SK-N-SH (cell line): ENCODE data around the gene EGFLAM. TPM values are rescaled to one million over a fixed set of nuclear protein-coding genes. Genes with fewer than 3 reads are reported as not detected.

Experiments
- CTCF ChIA-PET: fragments of 300-600, 350-600 bp; formaldehyde crosslinking; extraction: SDS; loops from one replicate; lab custom pipeline; 2021; lab: Yijun Ruan, JAX
- POLR2A ChIA-PET: fragments of 350-600 bp; sonication (Branson Sonifier 250); formaldehyde crosslinking; extraction: SDS; loops from one replicate; lab custom pipeline; 2020; ENCODE audit warnings: antibody characterized with exemption, inconsistent platforms; lab: Yijun Ruan, JAX
- DNase-seq: peaks from one replicate; pipeline ENCODE4 v3.0.0; 2012
- H2AFZ ChIP-seq: fragments of 200-600 bp; sonication (generic); 2 replicates; pipeline ENCODE4 v1.8.1; 2016; ENCODE audit warnings: antibody characterized with exemption, mild to moderate bottlenecking, low read depth
- H3F3A ChIP-seq: fragments of 200-600 bp; sonication (generic); replicated peaks from 2 replicates; pipeline ENCODE3; 2016; ENCODE audit warnings: antibody characterized with exemption, mild to moderate bottlenecking; ENCODE audit not compliant: insufficient read depth
- H3K27ac ChIP-seq, 2 experiments: fragments of 200-500 bp in 1 of 2; fragments of 200-600 bp in 1 of 2; sonication (Bioruptor generic) in 1 of 2; sonication (generic), shearing (Covaris generic) in 1 of 2; 2 replicates each; pipeline versions ENCODE4 v1.5.1 to v1.6.1; 2014 to 2016; ENCODE audit warnings: low read depth in 2 of 2, inconsistent platforms in 1 of 2, low read length in 1 of 2, mild to moderate bottlenecking in 1 of 2, mixed read lengths in 1 of 2
- H3K27me3 ChIP-seq: fragments of 200-600 bp; sonication (generic), shearing (Covaris generic); 2 replicates; pipeline ENCODE4 v1.6.1; 2016; ENCODE audit warnings: mixed run types; ENCODE audit not compliant: insufficient read depth
- H3K36me3 ChIP-seq, 2 experiments: fragments of 200-500 bp in 1 of 2; fragments of 200-600 bp in 1 of 2; sonication (Bioruptor generic) in 1 of 2; sonication (generic) in 1 of 2; replicated peaks in 1 of 2; 2 replicates each; pipeline versions ENCODE3 to v1.5.1; 2014 to 2016; ENCODE audit warnings: low read length in 1 of 2, mild to moderate bottlenecking in 1 of 2; ENCODE audit not compliant: insufficient read depth in 2 of 2, control insufficient read depth in 1 of 2
- H3K4me1 ChIP-seq, 2 experiments: fragments of 200-500 bp in 1 of 2; fragments of 200-600 bp in 1 of 2; sonication (Bioruptor generic) in 1 of 2; sonication (generic), shearing (Covaris generic) in 1 of 2; 2 replicates each; pipeline versions ENCODE4 v1.5.1 to v1.6.1; 2014 to 2016; ENCODE audit warnings: low read depth in 1 of 2, low read length in 1 of 2, mixed run types in 1 of 2; ENCODE audit not compliant: insufficient read depth in 2 of 2, control insufficient read depth in 1 of 2
- H3K4me2 ChIP-seq: fragments of 200-600 bp; sonication (generic), shearing (Covaris generic); 2 replicates; pipeline ENCODE4 v1.6.1; 2017; ENCODE audit warnings: mixed run types
- H3K4me3 ChIP-seq, 2 experiments: fragments of 200-500 bp in 1 of 2; fragments of 200-600 bp in 1 of 2; sonication (Bioruptor generic) in 1 of 2; sonication (generic), shearing (Covaris generic) in 1 of 2; 2 replicates each; pipeline versions ENCODE4 v1.5.1 to v1.8.1; 2014 to 2016; ENCODE audit warnings: low read depth in 2 of 2, inconsistent platforms in 1 of 2, low read length in 1 of 2, mild to moderate bottlenecking in 1 of 2, mixed read lengths in 1 of 2, moderate library complexity in 1 of 2
- H3K79me2 ChIP-seq: fragments of 200-600 bp; sonication (generic); 2 replicates; pipeline ENCODE4 v1.8.1; 2017; ENCODE audit warnings: mild to moderate bottlenecking; ENCODE audit not compliant: insufficient read depth
- H3K9ac ChIP-seq: fragments of 200-600 bp; sonication (generic); 2 replicates; pipeline ENCODE4 v1.6.1; 2017; ENCODE audit warnings: mixed run types
- H3K9me2 ChIP-seq: fragments of 200-600 bp; sonication (generic); 2 replicates; pipeline ENCODE4 v1.6.1; 2017; ENCODE audit warnings: mixed run types
- H3K9me3 ChIP-seq: fragments of 200-600 bp; sonication (generic); 2 replicates; pipeline ENCODE4 v1.6.1; 2017; ENCODE audit warnings: mixed run types, mild to moderate bottlenecking, moderate library complexity
- H4K20me1 ChIP-seq: fragments of 200-600 bp; sonication (generic); 2 replicates; pipeline ENCODE4 v1.6.1; 2017; ENCODE audit warnings: mild to moderate bottlenecking, mixed run types; ENCODE audit not compliant: insufficient read depth
- CHD2 ChIP-seq: fragments of 150-350 bp; IDR thresholded peaks from 2 replicates; pipeline ENCODE4 v1.6.1; 2018; ENCODE audit warnings: low read length; ENCODE audit not compliant: partially characterized antibody
- CTCF ChIP-seq: fragments of 200-600 bp; sonication (generic); IDR thresholded peaks from 2 replicates; pipeline ENCODE4 v1.6.1; 2017; ENCODE audit warnings: antibody characterized with exemption, mild to moderate bottlenecking, moderate library complexity
- ELF1 ChIP-seq: IDR thresholded peaks from 2 replicates; pipeline ENCODE4 v1.4.0; 2012
- EZH2phosphoT487 ChIP-seq: fragments of 200-600 bp; sonication (generic); IDR thresholded peaks from 2 replicates; pipeline ENCODE4 v1.6.1; 2017; ENCODE audit warnings: low read depth, mixed run types, mild to moderate bottlenecking, antibody characterized with exemption, moderate library complexity, borderline replicate concordance
- JUND ChIP-seq: IDR thresholded peaks from 2 replicates; pipeline ENCODE4 v1.4.0; 2012
- MXI1 ChIP-seq: IDR thresholded peaks from 2 replicates; pipeline ENCODE4 v1.6.1; 2012; ENCODE audit warnings: mild to moderate bottlenecking, low read depth, low read length, improper control_type of control experiment
- NRF1 ChIP-seq: IDR thresholded peaks from 2 replicates; pipeline ENCODE4 v1.6.1; 2012; ENCODE audit warnings: low read depth, mild to moderate bottlenecking, low read length
- POLR2AphosphoS5 ChIP-seq: IDR thresholded peaks from 2 replicates; pipeline ENCODE4 v1.6.1; 2012; ENCODE audit warnings: low read depth, low read length
- RAD21 ChIP-seq: IDR thresholded peaks from 2 replicates; pipeline ENCODE4 v1.6.1; 2012; ENCODE audit warnings: mild to moderate bottlenecking, low read length
- SMC3 ChIP-seq: IDR thresholded peaks from 2 replicates; pipeline ENCODE4 v1.6.1; 2012; ENCODE audit warnings: low read depth, low read length, improper control_type of control experiment
- TAF1 ChIP-seq: IDR thresholded peaks from 2 replicates; pipeline ENCODE4 v1.6.1; 2012; ENCODE audit warnings: low read depth, mild to moderate bottlenecking, low read length, moderate library complexity, borderline replicate concordance
- TCF12 ChIP-seq: IDR thresholded peaks from 2 replicates; pipeline ENCODE4 v1.4.0; 2012
- YY1 ChIP-seq: IDR thresholded peaks from 2 replicates; pipeline ENCODE4 v1.4.0; 2012; ENCODE audit warnings: low read depth, mild to moderate bottlenecking
- WGBS: methylation state at CpG from one replicate; pipeline ENCODE4 v1.1.6; 2017; ENCODE audit warnings: low lambda C conversion rate; 5-methylcytosine and 5-hydroxymethylcytosine counted together
- polyA plus RNA-seq, 3 experiments: library from polyadenylated mRNA; depleted of rRNA; stranded (reverse); fragments of >200 nt; gene quantifications; 2 replicates each; pipeline ENCODE4 v1.2.3, GENCODE V29; 2012
- TF ChIP-seq, protein P1 (sequence below): IDR thresholded peaks from 2 replicates; pipeline ENCODE4 v1.4.0; 2012; ENCODE audit warnings: low read depth
- TF ChIP-seq, protein P2 (sequence below): IDR thresholded peaks from 2 replicates; pipeline ENCODE4; 2012
- TF ChIP-seq, protein P3 (sequence below): fragments of 150-350 bp; IDR thresholded peaks from 2 replicates; pipeline ENCODE4 v1.6.1; 2017; ENCODE audit warnings: antibody characterized with exemption, low read length, low read depth, borderline replicate concordance
- TF ChIP-seq, protein P4 (sequence below): IDR thresholded peaks from 2 replicates; pipeline ENCODE4 v1.6.1; 2012; ENCODE audit warnings: mild to moderate bottlenecking, low read depth, low read length, moderate library complexity

The EGFLAM gene
- polyA plus RNA-seq, 1 of the 3 experiments (the other 2 are of a cell fraction): 0.05 TPM

DNA sequence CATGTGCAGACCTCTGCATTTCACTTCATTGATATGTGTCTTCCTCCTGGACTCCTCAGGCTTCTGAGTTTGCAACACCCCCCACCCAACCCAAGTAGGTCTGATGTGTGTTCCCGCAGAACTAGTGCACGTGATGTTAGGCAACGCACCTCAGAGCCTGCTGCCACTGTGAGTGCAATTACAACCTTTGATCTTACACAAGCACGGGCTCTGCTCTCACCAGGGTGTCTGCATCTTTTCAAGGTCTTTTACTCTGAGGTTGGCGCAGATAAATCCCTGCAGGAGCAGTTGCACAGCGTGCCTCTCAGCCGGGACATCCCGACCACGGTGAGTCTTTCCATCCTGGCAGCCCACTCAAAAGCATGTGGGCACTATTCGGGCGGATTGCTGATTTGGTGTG lies 80.1 kb downstream of the EGFLAM start:
- Histone ChIP-seq H3K9ac (no peak overlapping the region), H3F3A (no peaks in the 10 kb centered on the region), H3K4me2 (no peak overlapping the region), H4K20me1 (no peaks in the 10 kb centered on the region), H3K27ac (no peak overlapping the region), H3K27me3 (no peaks in the 10 kb centered on the region), H3K9me3 (no peaks in the 10 kb centered on the region), H3K9me2 (no peaks in the 10 kb centered on the region), H3K4me1 (peaks cover 0 to 9% of the 10 kb centered on the region in 2 experiments; a peak in 2 of 4 replicates), H3K4me3 (no peak overlapping the region), H3K79me2 (no peaks in the 10 kb centered on the region), H2AFZ (no peak overlapping the region), H3K36me3 (no peaks in the 10 kb centered on the region)
- TF ChIP-seq JUND (no peak), CTCF (no peak), YY1 (no peak), RAD21 (no peak), POLR2AphosphoS5 (no peak), NRF1 (no peak), EZH2phosphoT487 (no peak), ELF1 (no peak), TCF12 (no peak), CHD2 (no peak), MXI1 (no peak)
- TF ChIP-seq, protein P1, sequence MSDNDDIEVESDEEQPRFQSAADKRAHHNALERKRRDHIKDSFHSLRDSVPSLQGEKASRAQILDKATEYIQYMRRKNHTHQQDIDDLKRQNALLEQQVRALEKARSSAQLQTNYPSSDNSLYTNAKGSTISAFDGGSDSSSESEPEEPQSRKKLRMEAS: no peak
- TF ChIP-seq, protein P2, sequence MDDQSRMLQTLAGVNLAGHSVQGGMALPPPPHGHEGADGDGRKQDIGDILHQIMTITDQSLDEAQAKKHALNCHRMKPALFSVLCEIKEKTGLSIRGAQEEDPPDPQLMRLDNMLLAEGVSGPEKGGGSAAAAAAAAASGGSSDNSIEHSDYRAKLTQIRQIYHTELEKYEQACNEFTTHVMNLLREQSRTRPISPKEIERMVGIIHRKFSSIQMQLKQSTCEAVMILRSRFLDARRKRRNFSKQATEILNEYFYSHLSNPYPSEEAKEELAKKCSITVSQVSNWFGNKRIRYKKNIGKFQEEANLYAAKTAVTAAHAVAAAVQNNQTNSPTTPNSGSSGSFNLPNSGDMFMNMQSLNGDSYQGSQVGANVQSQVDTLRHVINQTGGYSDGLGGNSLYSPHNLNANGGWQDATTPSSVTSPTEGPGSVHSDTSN: no peak
- TF ChIP-seq, protein P3, sequence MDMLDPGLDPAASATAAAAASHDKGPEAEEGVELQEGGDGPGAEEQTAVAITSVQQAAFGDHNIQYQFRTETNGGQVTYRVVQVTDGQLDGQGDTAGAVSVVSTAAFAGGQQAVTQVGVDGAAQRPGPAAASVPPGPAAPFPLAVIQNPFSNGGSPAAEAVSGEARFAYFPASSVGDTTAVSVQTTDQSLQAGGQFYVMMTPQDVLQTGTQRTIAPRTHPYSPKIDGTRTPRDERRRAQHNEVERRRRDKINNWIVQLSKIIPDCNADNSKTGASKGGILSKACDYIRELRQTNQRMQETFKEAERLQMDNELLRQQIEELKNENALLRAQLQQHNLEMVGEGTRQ: no peak
- CTCF ChIA-PET: interaction anchor here (1.3 kb wide), 1 partner anchor 73 kb away, joined by 6 read pairs; no protein-coding TSS in a partner anchor
- POLR2A ChIA-PET: no interaction called here
- 48% methylated on average over 11 of the region's 11 CpGs for WGBS
- DNase-seq: no peak

DNA sequence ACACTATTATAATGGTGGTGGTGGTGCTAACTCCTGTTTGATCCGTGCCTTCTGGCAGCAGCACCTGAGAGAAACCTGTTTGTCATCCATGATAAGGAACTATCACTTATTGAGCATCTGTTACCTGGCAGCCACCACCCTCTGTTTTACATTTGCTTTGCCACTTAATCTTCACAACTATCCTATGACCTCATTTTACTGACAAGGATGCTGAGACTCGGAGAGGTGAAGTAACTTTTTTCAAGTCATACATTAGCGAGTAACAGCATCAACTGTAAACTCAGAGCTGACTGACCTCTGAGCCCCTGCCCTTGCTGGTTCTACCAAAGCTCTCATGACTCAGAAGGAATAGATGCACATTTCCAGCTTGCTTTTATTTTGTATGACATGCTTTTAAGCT lies 81.1 kb downstream of the EGFLAM start:
- Histone ChIP-seq H3K79me2 (no peaks in the 10 kb centered on the region), H3K4me1 (peaks cover 0 to 9% of the 10 kb centered on the region in 2 experiments; a peak in 2 of 4 replicates), H2AFZ (no peak overlapping the region), H3K27ac (no peak overlapping the region), H3F3A (no peaks in the 10 kb centered on the region), H3K9me2 (no peaks in the 10 kb centered on the region), H3K9me3 (no peaks in the 10 kb centered on the region), H3K4me3 (no peak overlapping the region), H3K9ac (no peak overlapping the region), H3K4me2 (no peak overlapping the region), H4K20me1 (no peaks in the 10 kb centered on the region), H3K27me3 (no peaks in the 10 kb centered on the region), H3K36me3 (no peaks in the 10 kb centered on the region)
- WGBS: 38% methylated on average over 3 of the region's 3 CpGs
- TF ChIP-seq TAF1: no peak
- TF ChIP-seq, protein P4, sequence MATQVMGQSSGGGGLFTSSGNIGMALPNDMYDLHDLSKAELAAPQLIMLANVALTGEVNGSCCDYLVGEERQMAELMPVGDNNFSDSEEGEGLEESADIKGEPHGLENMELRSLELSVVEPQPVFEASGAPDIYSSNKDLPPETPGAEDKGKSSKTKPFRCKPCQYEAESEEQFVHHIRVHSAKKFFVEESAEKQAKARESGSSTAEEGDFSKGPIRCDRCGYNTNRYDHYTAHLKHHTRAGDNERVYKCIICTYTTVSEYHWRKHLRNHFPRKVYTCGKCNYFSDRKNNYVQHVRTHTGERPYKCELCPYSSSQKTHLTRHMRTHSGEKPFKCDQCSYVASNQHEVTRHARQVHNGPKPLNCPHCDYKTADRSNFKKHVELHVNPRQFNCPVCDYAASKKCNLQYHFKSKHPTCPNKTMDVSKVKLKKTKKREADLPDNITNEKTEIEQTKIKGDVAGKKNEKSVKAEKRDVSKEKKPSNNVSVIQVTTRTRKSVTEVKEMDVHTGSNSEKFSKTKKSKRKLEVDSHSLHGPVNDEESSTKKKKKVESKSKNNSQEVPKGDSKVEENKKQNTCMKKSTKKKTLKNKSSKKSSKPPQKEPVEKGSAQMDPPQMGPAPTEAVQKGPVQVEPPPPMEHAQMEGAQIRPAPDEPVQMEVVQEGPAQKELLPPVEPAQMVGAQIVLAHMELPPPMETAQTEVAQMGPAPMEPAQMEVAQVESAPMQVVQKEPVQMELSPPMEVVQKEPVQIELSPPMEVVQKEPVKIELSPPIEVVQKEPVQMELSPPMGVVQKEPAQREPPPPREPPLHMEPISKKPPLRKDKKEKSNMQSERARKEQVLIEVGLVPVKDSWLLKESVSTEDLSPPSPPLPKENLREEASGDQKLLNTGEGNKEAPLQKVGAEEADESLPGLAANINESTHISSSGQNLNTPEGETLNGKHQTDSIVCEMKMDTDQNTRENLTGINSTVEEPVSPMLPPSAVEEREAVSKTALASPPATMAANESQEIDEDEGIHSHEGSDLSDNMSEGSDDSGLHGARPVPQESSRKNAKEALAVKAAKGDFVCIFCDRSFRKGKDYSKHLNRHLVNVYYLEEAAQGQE: no peak
- TF ChIP-seq NRF1: no peak
- no peak for TF ChIP-seq YY1
- TF ChIP-seq POLR2AphosphoS5: no peak
- no peak for TF ChIP-seq SMC3
- no peak for TF ChIP-seq MXI1
- CTCF ChIA-PET: no interaction called here
- DNase-seq: no peak
- POLR2A ChIA-PET: no interaction called here
